Fibroblast of gingiva (primary cell): ENCODE results near the gene FOXK2.

Experiments used
- DNase-seq: peaks from one replicate; pipeline ENCODE4 v3.0.0-alpha.2; 2011; ENCODE audit warnings: low read depth

The FOXK2 gene

DNA sequence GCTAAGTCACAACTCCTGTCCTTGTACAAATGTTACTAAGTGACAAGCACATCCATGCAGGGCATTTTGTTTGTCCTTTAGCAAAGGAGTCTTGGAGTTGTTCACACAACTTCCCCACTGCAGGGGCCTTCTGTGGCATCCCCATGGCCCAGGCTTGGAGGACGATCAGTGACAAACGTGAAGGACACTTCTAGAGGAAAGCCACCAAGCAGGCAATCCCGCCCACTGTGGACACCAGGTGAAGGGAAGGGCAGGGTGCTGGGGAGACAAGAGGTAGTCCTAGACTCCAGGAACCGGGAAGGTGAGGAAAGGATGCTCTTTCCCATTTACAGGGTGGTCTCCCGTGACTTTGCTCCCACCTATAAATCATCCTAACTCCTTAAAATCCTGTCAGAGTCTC lies 124.6 kb downstream of the FOXK2 start:
- DNase-seq, result no peak

DNA sequence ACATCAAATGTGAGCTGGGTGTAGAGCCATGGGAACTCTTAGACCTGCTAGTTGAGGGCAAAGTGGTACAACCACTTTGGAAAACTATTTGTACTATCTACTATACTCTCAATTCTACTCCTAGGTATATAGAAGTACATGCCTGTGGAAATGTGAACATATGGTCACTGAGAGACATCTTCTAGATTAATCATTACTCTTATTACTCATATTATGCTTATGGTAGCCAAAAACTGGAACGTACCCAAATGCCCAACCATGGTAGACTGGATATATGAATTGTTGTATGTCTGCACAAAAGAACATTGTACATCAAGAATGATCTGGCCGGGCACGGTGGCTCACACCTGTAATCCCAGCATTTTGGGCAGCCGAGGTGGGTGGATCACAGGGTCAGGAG lies 126.0 kb downstream of the FOXK2 start:
- no peak for DNase-seq

DNA sequence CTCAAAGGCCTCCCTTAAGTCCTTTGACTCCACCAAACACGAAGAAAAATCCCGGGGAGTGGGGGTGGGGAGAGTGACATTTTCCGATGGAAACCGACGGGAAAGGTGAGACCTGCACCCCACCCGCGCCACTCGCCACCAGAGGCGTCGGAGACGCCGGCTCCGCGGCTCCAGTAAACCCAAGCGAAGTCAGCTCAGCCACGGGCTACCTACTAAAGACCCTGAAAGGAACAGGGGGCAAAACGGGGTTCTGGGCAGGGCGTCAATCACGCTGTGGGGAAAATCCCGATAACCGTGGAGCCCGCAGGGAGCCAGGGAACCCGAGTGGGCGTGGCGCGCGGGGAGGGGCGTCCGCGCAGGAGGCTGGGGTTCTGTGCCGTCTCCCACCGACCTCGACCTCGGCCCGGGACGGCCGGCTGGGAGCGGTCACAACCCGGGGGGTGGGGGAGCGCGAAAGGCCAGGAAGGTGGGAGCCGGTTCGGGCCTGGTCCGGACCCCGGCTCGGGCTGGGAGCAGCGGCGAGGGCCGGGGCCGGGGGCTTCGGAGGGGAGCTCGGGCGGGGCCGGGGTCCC lies 128.1 kb downstream of the FOXK2 start:
- DNase-seq, result no peak

DNA sequence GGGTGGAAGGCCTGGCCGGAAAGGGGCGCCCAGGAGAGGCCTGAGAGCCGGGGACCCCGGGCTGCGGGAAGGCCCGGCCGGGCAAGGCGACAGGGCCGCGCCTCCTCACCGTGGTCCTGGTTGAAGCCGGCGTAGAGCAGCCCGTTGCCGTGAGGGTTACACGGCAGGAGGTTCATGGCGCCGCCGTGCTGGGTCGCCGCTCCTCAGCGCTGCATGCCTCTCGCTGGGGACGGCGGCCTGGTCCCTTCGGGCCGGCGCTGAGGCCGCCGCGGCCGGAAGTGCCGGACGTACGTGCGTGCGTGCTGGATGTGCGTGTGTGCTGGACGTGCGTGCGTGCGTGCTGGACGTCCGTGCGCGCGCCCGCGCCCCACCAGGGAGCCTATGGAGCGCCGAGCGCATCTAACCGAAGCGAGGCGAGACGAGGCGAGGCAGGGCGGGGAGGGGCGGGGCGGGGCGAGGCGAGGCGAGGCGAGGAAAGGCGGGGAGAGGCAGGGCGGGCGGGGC lies 128.7 kb downstream of the FOXK2 start, which contains the start of gene WDR45B:
Gene WDR45B, minus strand, starts transcription at position 280 of the 504 bp plus-strand sequence. Its CDS starts 104 bp downstream, at position 176.
- DNase-seq, result peak; percentile 100

DNA sequence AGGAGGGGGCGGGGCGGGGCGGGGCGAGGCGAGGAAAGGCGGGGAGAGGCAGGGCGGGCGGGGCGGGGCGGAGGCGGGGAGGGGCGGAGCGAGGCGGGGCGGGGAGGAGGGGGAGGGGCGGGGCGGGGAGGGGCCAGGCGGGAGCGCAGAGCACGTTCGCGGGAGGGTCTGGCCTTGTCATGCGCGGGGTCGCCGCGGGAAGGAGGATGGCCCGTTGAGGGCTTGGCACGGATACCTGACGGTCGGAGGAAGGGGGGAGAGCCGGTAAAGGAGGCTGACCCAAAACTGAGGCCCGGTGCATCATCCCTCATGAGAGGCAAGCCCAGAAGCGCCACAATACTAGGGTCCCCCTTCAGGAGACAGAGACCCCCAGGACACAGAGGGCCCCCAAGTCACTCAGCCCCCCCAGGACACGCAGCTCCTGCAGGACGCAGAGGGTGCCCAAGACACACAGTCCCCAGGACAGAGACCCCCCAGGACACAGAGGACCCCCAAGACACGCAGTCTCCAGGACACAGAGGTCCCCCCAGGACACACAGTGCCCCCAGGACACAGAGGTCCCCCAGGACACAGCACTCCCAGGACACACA lies 129.3 kb downstream of the FOXK2 start:
- DNase-seq, result no peak

DNA sequence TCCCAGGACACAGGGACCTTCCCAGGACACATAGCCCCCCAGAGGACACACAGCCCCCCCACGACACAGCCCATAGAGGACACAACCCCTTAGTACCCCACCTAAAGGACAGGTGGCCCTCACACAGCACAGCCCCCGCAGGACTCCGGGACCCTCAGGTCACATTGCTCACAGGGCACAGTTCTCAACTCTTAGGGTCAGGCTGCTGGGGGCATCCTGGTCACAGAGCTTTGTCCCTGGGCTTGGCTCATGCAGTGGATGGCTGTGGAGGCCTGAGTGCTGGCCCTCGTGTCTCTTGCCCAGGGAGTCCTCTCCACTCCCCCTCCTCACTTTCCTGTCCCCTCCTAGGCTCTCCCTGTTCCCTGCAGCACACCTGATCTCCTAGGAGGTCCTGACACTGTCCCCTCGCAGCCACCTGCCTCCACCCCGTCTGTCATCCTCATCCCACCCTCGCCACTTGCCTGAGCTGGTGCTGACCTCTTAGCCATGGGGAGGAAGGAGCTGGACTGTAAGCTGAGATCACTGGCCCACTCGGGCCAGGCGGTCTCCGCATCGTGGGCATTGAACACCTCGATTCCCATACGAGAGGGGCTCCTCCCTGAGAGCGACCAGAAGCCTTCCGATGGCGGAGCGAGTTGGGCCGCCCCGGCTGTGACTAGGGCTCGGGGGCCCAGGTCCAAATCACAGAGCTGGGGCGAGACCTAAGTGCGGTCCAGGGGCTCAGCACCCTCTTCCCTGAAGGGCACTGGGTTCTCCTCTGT lies 130.1 kb downstream of the FOXK2 start:
- no peak for DNase-seq

DNA sequence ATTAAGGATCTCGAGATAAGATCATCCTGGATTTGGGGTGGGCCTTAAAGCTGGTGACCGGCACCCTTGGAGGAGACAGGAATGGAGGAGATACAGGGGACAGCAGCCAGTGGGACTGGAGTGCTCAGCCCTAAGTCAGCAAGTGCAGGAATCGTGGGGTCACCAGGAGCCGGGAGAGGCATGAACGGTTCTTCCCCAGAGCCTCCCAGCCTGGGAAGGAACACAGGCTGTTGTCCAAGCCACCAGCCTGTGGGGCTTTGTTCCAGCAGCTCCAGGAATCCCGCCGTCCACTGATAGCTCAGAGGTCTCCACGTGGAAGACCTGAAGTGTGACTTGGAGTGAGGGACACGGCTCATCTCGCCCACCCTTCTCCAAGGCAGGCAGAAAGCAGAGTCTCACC lies 131.2 kb downstream of the FOXK2 start:
- DNase-seq, result no peak

DNA sequence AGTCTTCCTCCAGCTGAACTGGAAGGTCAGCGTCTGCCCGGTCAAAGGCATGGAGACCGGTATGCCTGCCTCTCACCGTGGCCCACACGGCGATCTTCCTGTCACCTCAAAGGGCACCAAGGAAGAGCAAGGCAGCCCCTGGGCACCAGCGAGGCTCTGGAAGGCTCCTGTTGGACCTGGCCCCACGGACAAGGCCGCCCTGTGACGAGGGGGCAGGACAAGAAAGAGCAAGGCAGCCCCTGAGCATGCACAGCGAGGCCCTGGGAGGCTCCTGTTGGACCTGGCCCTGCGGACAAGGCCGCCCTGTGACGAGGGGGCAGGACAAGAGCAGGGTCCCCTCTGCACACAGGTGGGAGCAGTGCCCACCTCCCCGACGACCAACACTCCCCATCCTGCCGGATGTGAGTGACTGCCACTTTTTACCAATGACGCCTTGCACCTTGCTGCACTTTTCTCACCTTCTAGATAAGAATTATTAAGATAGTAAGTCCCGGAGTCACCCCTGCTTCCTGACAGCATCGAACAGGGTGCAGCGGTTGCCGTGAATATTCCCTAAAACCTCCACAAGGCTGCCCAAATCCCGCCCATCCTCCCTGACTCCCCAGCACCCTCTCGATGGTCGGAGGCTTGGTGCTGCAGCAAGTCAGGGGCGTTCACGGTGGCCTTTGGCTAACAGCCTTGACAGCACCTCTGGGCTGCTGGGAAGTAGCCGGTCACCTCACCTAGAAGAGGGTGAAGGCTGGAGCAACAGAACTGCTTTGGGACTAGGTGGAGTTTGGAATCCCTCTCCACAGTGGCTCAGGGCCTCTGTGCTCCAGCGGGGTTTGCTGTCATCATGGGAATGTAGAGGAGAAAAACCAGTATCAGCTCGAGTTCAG lies 134.4 kb downstream of the FOXK2 start:
- DNase-seq, result no peak
